Endodermal cell (in vitro differentiated cells): ENCODE measurements around the gene CDH4. TPM values are rescaled to one million over a fixed set of nuclear protein-coding genes. Genes with fewer than 3 reads are reported as not detected.

ENCODE experiments used
- DNase-seq: peaks from one replicate; pipeline ENCODE4 v3.0.0-alpha.2; 2017
- H3K27ac ChIP-seq: 2 replicates; pipeline ENCODE4 v1.5.1; 2013; ENCODE audit warnings: mild to moderate bottlenecking, low read depth, low read length, moderate library complexity
- H3K27me3 ChIP-seq: 2 replicates; pipeline ENCODE4 v1.6.1; 2013; ENCODE audit warnings: mild to moderate bottlenecking, low read length, moderate library complexity; ENCODE audit not compliant: insufficient read depth, control insufficient read depth, poor library complexity, severe bottlenecking
- H3K36me3 ChIP-seq: 2 replicates; pipeline ENCODE4 v1.7.0; 2013; ENCODE audit warnings: mild to moderate bottlenecking, low read length, moderate library complexity; ENCODE audit not compliant: control insufficient read depth, insufficient read depth
- H3K4me1 ChIP-seq: one replicate; pipeline ENCODE4 v1.7.0; 2013; ENCODE audit warnings: low read length; ENCODE audit not compliant: control insufficient read depth, insufficient read depth
- H3K4me3 ChIP-seq: 2 replicates; pipeline ENCODE4 v1.5.1; 2013; ENCODE audit warnings: mild to moderate bottlenecking, low read length, moderate library complexity
- H3K9ac ChIP-seq: 2 replicates; pipeline ENCODE4 v1.6.1; 2013; ENCODE audit warnings: mild to moderate bottlenecking, low read length, moderate library complexity; ENCODE audit not compliant: poor library complexity, severe bottlenecking; ENCODE audit errors: extremely low read depth
- H3K9me3 ChIP-seq: 2 replicates; pipeline ENCODE4 v1.6.1; 2013; ENCODE audit warnings: mild to moderate bottlenecking, low read length, moderate library complexity; ENCODE audit not compliant: control insufficient read depth
- H3K27ac Mint-ChIP-seq: 2 replicates; pipeline ENCODE4 v1.8.0; 2020; ENCODE audit warnings: mixed read lengths
- H3K27me3 Mint-ChIP-seq: 2 replicates; pipeline ENCODE4 v1.8.0; 2021; ENCODE audit warnings: mild to moderate bottlenecking, mixed read lengths; ENCODE audit not compliant: insufficient read depth
- H3K36me3 Mint-ChIP-seq: 2 replicates; pipeline ENCODE4 v1.8.0; 2020; ENCODE audit warnings: low read depth, mixed read lengths
- H3K4me1 Mint-ChIP-seq: 2 replicates; pipeline ENCODE4 v1.8.0; 2020; ENCODE audit warnings: mixed read lengths
- H3K4me3 Mint-ChIP-seq: 2 replicates; pipeline ENCODE4 v1.8.0; 2020; ENCODE audit warnings: mild to moderate bottlenecking, moderate library complexity, mixed read lengths
- H3K9me3 Mint-ChIP-seq: 2 replicates; pipeline ENCODE4 v1.8.0; 2020; ENCODE audit warnings: mild to moderate bottlenecking, mixed read lengths
- WGBS, 2 experiments: methylation state at CpG; one replicate each; pipeline versions ENCODE4 v1.1.5 to v1.1.7; 2013; ENCODE audit warnings: missing lambda C conversion rate in 2 of 2, mixed read lengths in 1 of 2; ENCODE audit not compliant: insufficient coverage in 1 of 2, insufficient read length in 1 of 2; 5-methylcytosine and 5-hydroxymethylcytosine counted together
- total RNA-seq, 2 donors: library from RNA; stranded (reverse); fragmentation: NEBNext Ultra II Directional in 1 of 2; extraction: Animal tissue kit (Norgen Biotek cat#: 25700) in 1 of 2; gene quantifications; 2 replicates in 1 of 2; 3 replicates in 1 of 2; pipeline ENCODE4 v1.2.1, GENCODE V29; 2021
- TF ChIP-seq, protein P1 (sequence below): fragments of 200-600 bp; sonication (generic); conservative IDR thresholded peaks from 2 replicates; pipeline ENCODE4 v1.5.0; 2021; ENCODE audit warnings: antibody characterized with exemption, mild to moderate bottlenecking

Gene CDH4
- total RNA-seq, 2 donors from 2014 or later, result 1.8 to 5.8 TPM

DNA sequence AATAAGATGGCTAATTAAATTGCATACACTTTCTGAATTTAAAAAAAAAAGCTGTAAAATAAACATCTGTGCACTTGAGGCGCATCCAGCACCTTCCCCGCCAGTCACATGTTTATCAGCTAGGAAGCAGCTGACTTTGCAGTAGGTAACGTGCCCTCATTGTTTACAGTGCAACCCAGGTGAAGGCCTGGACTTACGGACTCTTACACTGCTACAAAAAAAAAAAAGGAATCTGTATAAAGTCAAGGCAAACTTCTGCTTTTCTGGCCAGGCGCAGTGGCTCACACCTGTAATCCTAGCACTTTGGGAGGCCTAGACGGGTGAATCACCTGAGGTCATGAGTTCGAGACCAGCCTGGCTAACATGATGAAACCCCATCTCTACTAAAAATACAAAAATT lies 327.8 kb downstream of the CDH4 start:
- H3K4me3 Mint-ChIP-seq, result no peak overlapping the region
- no peaks in the 10 kb centered on the region for H3K36me3 ChIP-seq
- DNase-seq, result no peak
- peaks cover 4% of the 10 kb centered on the region for H3K9me3 Mint-ChIP-seq
- H3K9me3 ChIP-seq, result no peaks in the 10 kb centered on the region
- H3K27ac ChIP-seq, result no peak overlapping the region
- TF ChIP-seq, protein P1, sequence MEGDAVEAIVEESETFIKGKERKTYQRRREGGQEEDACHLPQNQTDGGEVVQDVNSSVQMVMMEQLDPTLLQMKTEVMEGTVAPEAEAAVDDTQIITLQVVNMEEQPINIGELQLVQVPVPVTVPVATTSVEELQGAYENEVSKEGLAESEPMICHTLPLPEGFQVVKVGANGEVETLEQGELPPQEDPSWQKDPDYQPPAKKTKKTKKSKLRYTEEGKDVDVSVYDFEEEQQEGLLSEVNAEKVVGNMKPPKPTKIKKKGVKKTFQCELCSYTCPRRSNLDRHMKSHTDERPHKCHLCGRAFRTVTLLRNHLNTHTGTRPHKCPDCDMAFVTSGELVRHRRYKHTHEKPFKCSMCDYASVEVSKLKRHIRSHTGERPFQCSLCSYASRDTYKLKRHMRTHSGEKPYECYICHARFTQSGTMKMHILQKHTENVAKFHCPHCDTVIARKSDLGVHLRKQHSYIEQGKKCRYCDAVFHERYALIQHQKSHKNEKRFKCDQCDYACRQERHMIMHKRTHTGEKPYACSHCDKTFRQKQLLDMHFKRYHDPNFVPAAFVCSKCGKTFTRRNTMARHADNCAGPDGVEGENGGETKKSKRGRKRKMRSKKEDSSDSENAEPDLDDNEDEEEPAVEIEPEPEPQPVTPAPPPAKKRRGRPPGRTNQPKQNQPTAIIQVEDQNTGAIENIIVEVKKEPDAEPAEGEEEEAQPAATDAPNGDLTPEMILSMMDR, result no peak
- no peaks in the 10 kb centered on the region for H3K36me3 Mint-ChIP-seq
- 92 to 94% methylated on average over 6 to 7 of the region's 7 CpGs for WGBS, 2 experiments
- H3K4me3 ChIP-seq, result no peak overlapping the region
- peaks cover 12% of the 10 kb centered on the region for H3K27me3 Mint-ChIP-seq
- no peak overlapping the region for H3K27ac Mint-ChIP-seq
- H3K9ac ChIP-seq, result no peak overlapping the region
- H3K27me3 ChIP-seq, result no peaks in the 10 kb centered on the region
- H3K4me1 ChIP-seq, result peaks cover 8% of the 10 kb centered on the region
- H3K4me1 Mint-ChIP-seq, result peaks cover 12% of the 10 kb centered on the region

- Histone ChIP-seq H3K36me3 (no peaks in the 10 kb centered on the region), H3K27me3 (no peaks in the 10 kb centered on the region), H3K4me1 (peaks cover 10% of the 10 kb centered on the region), H3K9ac (no peak overlapping the region), H3K27ac (no peak overlapping the region), H3K9me3 (no peaks in the 10 kb centered on the region), H3K4me3 (no peak overlapping the region)
- Mint-ChIP-seq H3K36me3 (no peaks in the 10 kb centered on the region), H3K27ac (no peak overlapping the region), H3K4me3 (no peak overlapping the region), H3K27me3 (peaks cover 12% of the 10 kb centered on the region), H3K9me3 (no peaks in the 10 kb centered on the region), H3K4me1 (peaks cover 12% of the 10 kb centered on the region)
- WGBS, 2 experiments, result 86 to 95% methylated on average over 10 to 16 of the region's 16 CpGs
- TF ChIP-seq, protein P1, result no peak
- DNase-seq, result no peak
Measured at GRCh38 chr20:61580958-61581824, 329.1 kb downstream of the CDH4 start.

DNA sequence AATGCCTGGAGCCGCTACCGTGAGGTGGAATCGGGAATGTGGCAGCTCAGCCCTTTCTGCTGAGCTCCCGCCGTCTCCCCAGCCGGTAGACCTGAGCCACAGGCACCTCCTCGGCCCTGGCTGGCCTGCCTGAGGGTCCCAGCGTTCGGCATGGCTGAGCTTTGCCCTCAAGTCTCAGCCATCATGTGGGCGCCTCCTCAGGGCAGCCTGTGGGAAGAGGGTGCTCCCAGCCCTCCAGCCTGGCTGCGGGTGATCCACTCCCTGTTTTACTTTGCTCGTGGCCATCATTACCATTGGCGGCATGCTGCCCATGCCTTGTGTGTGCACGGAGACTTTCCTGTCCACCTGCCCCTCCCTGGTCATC lies 329.7 kb downstream of the CDH4 start:
- H3K27ac Mint-ChIP-seq, result no peak overlapping the region
- Histone ChIP-seq H3K4me3 (no peak overlapping the region), H3K4me1 (peaks cover 10% of the 10 kb centered on the region), H3K27me3 (no peaks in the 10 kb centered on the region), H3K9ac (no peak overlapping the region), H3K36me3 (no peaks in the 10 kb centered on the region), H3K9me3 (no peaks in the 10 kb centered on the region), H3K27ac (no peak overlapping the region)
- WGBS, 2 experiments, result 83 to 85% methylated on average over 14 of the region's 14 CpGs
- no peaks in the 10 kb centered on the region for H3K36me3 Mint-ChIP-seq
- H3K27me3 Mint-ChIP-seq, result peaks cover 12% of the 10 kb centered on the region
- no peaks in the 10 kb centered on the region for H3K9me3 Mint-ChIP-seq
- H3K4me3 Mint-ChIP-seq, result no peak overlapping the region
- H3K4me1 Mint-ChIP-seq, result peaks cover 12% of the 10 kb centered on the region
- peak; percentile 55 for DNase-seq
- TF ChIP-seq, protein P1, result no peak
